ENCODE data around the gene ASPG. TPM values are rescaled to one million over a fixed set of nuclear protein-coding genes. Genes with fewer than 3 reads are reported as not detected.

ASPG gene
- total RNA-seq, 1 donor from 2014 or later: not detected

- no peak for TF ChIP-seq CTCF (IDR thresholded peaks at IDR 0.05; ENCODE audit: insufficient read depth, low read length, poor library complexity, severe bottlenecking)
- Histone ChIP-seq H3K4me3 (ENCODE audit: low read depth, low read length) (no peak overlapping the region), H3K27me3 (ENCODE audit: control insufficient read depth, insufficient read depth, low read length) (peaks cover 65% of the 10 kb centered on the region), H3K36me3 (ENCODE audit: control insufficient read depth, insufficient read depth, low read length) (no peaks in the 10 kb centered on the region)
- no peak for DNase-seq (ENCODE audit: low read depth)
Measured at GRCh38 chr14:104139460-104140212, 54.1 kb downstream of the ASPG start.

- Histone ChIP-seq H3K36me3 (ENCODE audit: control insufficient read depth, insufficient read depth, low read length) (no peaks in the 10 kb centered on the region), H3K4me3 (ENCODE audit: low read depth, low read length) (no peak overlapping the region), H3K27me3 (ENCODE audit: control insufficient read depth, insufficient read depth, low read length) (peaks cover 60% of the 10 kb centered on the region)
- TF ChIP-seq CTCF (IDR thresholded peaks at IDR 0.05; ENCODE audit: insufficient read depth, low read length, poor library complexity, severe bottlenecking): no peak
- no peak for DNase-seq (ENCODE audit: low read depth)
Measured at GRCh38 chr14:104140213-104140462, 54.6 kb downstream of the ASPG start.

GRCh38 chr14:104140463-104141331 is 55.2 kb downstream of the ASPG start:
- DNase-seq (ENCODE audit: low read depth): no peak
- Histone ChIP-seq H3K4me3 (ENCODE audit: low read depth, low read length) (no peak overlapping the region), H3K27me3 (ENCODE audit: control insufficient read depth, insufficient read depth, low read length) (peaks cover 54% of the 10 kb centered on the region), H3K36me3 (ENCODE audit: control insufficient read depth, insufficient read depth, low read length) (no peaks in the 10 kb centered on the region)
- TF ChIP-seq CTCF (IDR thresholded peaks at IDR 0.05; ENCODE audit: insufficient read depth, low read length, poor library complexity, severe bottlenecking): no peak

- DNase-seq (ENCODE audit: low read depth): no peak
- H3K4me3 ChIP-seq (ENCODE audit: low read depth, low read length): no peak overlapping the region
Measured at GRCh38 chr14:104141621-104142091, 56.2 kb downstream of the ASPG start.

GRCh38 chr14:104142136-104142945 is 56.8 kb downstream of the ASPG start:
- no peaks in the 10 kb centered on the region for H3K36me3 ChIP-seq (ENCODE audit: control insufficient read depth, insufficient read depth, low read length)
- no peak for TF ChIP-seq CTCF (IDR thresholded peaks at IDR 0.05; ENCODE audit: insufficient read depth, low read length, poor library complexity, severe bottlenecking)
- H3K4me3 ChIP-seq (ENCODE audit: low read depth, low read length): no peak overlapping the region
- H3K27me3 ChIP-seq (ENCODE audit: control insufficient read depth, insufficient read depth, low read length): peaks cover 40% of the 10 kb centered on the region
- no peak for DNase-seq (ENCODE audit: low read depth)

More at GRCh38 chr14:104141621-104142091, 56.2 kb downstream of the ASPG start:
- TF ChIP-seq CTCF (IDR thresholded peaks at IDR 0.05; ENCODE audit: insufficient read depth, low read length, poor library complexity, severe bottlenecking): no peak
- Histone ChIP-seq H3K27me3 (ENCODE audit: control insufficient read depth, insufficient read depth, low read length) (peaks cover 47% of the 10 kb centered on the region), H3K36me3 (ENCODE audit: control insufficient read depth, insufficient read depth, low read length) (no peaks in the 10 kb centered on the region)
